ENCODE measurements around the gene NDFIP2. TPM values are rescaled to one million over a fixed set of nuclear protein-coding genes. Genes with fewer than 3 reads are reported as not detected.
A peak's percentile ranks its signal among the peaks of the same experiment; 100 is the strongest.
"Not testable (repeated sequence)": the region's sequence is repeated elsewhere in the genome, so short reads cannot be mapped to it uniquely, and the experiment has no call there.

Gene NDFIP2
- total RNA-seq, 2 donors from 2014 or later, result 107 to 152 TPM

DNA sequence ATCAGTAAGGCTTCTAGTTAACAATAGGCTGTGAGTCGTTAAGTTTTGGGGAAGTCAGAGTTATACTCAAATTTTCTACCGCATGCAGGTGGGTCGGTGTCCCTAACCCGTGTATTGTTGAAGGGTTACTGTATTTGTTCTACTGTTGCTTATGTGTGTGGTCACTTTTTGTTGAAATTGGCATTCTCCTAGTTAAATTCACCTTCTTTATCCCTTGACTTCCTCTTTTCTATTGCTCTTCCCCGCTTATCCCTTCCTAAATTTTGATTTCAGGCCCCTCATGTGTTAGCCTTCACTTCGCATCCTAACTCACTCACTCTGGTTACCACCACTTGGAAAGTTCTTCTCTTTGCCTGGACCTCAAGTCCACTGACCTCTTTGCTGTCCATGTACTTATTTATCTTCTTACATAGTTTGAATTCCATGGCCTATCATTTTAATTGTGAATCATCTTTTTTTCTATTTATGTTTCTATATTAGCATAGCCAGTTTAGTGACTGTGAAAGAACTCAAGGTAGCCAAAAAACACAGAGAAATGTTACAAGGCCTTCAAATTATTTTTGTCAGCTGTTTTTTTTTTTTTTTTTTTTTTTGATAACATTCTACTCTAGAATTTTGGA, 52.9 kb downstream of the NDFIP2 start:
- ATAC-seq, result no peak
- DNase-seq (ENCODE audit: low spot score in 2 of 2), result no peak
- peak overlapping the region in 1 of 2 donors; percentile 8 for H3K27ac Mint-ChIP-seq
- no peaks in the 10 kb centered on the region for H3K9me3 Mint-ChIP-seq
- H3K36me3 Mint-ChIP-seq, result peaks cover 20 to 38% of the 10 kb centered on the region in 2 donors

DNA sequence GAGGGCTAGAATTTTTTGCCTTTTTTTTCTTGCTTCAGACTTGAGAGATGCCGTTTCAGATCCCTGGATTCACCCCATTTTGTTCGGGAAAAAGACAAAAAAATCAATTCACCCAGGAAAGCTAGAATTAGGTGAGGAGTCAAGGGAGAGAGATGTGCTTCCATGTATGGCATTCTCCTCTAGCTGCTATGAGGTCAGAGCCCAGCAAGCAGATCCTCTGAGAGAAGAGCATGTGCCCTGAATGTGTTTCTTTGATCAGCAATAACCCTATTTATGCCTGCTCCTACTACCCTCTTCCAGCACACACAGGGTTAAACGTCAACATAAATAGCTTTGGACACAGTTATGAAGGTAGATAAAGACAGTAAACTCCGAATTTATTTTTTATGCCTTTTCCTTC, 53.6 kb downstream of the NDFIP2 start:
- ATAC-seq, result no peak
- DNase-seq (ENCODE audit: low spot score in 2 of 2), result no peak
- Mint-ChIP-seq H3K36me3 (peaks cover 20 to 38% of the 10 kb centered on the region in 2 donors), H3K27ac (peak overlapping the region in 1 of 2 donors; percentile 8), H3K9me3 (no peaks in the 10 kb centered on the region)

DNA sequence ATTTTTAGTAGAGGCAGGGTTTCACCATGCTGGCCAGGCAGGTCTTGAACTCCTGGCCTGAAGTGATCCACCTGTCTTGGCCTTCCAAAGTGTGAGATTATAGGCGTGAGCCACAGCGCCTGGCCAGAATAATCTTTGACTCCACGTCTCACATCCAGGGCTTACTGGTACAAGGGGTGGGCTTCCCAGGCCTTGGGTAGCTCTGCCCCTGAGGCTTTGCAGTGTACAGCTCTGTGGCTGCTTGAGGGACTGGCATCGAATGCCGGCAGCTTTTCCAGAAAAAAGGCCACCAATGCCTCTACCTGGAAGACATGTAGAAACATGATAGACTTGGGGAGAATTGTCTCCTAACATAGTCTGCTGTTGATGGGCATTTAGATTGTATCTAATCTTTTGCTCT, 57.8 kb downstream of the NDFIP2 start:
- Mint-ChIP-seq H3K36me3 (peaks cover 10 to 24% of the 10 kb centered on the region in 2 donors), H3K27ac (no peak overlapping the region), H3K9me3 (no peaks in the 10 kb centered on the region)
- no peak for DNase-seq (ENCODE audit: low spot score in 2 of 2)
- no peak for ATAC-seq

DNA sequence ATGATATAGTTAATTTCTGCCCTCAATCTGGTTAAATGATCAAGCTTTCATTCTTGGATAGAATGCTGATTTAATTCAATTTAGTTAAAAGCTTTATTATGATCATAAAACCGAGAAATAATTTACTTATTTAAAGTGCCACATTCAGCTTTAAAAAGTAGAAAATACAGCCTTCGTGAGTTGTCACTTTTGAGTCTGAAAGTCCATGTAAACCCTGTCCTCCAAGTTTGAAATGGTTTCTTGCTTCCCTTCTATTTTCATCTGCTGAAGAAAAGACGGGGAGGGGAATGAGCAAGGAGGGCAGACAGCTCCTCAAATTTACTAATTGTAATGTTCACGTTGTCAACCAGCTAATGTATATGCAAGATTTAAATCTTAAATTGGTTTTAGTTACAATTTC, 59.5 kb downstream of the NDFIP2 start:
- H3K9me3 Mint-ChIP-seq, result no peaks in the 10 kb centered on the region
- DNase-seq (ENCODE audit: low spot score in 2 of 2) (no peak), ATAC-seq (no peak)
- H3K36me3 Mint-ChIP-seq, result peaks cover 0 to 14% of the 10 kb centered on the region in 2 donors
- no peak overlapping the region for H3K27ac Mint-ChIP-seq

DNA sequence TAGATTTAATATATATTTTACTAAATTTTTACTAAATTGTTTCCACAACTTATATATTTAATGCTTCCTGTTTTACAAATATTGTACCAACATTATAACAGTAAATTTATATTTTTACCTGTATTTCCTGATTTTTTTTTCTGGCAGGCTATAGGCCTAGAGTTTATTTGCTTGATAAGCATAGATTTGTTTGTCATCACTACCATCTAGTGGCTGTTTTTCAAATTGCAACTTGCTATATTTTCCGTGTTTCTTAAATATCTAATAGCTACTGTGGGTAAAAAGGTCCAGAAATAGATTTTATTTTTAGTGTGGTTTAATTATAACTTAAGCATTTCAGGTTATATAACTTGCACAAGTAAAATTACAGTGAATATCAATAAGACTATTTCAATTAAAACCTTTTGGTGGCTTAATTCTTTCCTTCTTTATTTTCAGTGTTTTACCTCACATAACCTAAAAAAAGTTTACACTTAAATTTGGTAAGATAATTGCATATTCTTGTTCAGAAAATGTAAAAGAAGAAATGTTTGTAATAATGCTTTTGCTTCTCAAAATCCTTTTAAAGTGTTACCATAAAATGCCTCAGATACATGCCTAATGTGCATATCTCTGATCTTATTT, 60.6 kb downstream of the NDFIP2 start:
- Mint-ChIP-seq H3K9me3 (no peaks in the 10 kb centered on the region), H3K36me3 (peaks cover 0 to 10% of the 10 kb centered on the region in 2 donors), H3K27ac (no peak overlapping the region)
- ATAC-seq, result peak in 1 of 2 donors; percentile 55
- peak in 1 of 2 donors; percentile 27 for DNase-seq (ENCODE audit: low spot score in 2 of 2)

DNA sequence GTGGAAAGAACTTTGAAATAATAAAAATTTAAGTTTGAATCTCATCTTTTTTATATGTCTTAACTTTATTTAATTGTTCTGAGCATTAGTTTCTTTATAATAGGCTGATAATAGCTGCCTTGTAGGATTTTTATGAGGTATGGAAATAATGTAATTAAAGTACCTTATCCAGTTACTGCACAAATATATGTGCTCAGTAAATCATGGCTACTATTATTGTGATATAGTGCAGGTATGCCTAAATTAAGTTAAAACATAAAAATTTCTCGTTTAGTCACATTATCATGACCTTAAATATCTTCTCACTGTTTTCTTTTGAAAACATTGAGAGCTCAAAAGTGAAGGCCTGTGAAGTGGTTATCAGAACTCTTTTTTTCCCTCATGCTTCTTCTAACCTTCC, 62.9 kb downstream of the NDFIP2 start:
- DNase-seq (ENCODE audit: low spot score in 2 of 2), result no peak
- Mint-ChIP-seq H3K9me3 (no peaks in the 10 kb centered on the region), H3K27ac (no peak overlapping the region), H3K36me3 (peaks cover 0 to 6% of the 10 kb centered on the region in 2 donors)
- ATAC-seq, result no peak

DNA sequence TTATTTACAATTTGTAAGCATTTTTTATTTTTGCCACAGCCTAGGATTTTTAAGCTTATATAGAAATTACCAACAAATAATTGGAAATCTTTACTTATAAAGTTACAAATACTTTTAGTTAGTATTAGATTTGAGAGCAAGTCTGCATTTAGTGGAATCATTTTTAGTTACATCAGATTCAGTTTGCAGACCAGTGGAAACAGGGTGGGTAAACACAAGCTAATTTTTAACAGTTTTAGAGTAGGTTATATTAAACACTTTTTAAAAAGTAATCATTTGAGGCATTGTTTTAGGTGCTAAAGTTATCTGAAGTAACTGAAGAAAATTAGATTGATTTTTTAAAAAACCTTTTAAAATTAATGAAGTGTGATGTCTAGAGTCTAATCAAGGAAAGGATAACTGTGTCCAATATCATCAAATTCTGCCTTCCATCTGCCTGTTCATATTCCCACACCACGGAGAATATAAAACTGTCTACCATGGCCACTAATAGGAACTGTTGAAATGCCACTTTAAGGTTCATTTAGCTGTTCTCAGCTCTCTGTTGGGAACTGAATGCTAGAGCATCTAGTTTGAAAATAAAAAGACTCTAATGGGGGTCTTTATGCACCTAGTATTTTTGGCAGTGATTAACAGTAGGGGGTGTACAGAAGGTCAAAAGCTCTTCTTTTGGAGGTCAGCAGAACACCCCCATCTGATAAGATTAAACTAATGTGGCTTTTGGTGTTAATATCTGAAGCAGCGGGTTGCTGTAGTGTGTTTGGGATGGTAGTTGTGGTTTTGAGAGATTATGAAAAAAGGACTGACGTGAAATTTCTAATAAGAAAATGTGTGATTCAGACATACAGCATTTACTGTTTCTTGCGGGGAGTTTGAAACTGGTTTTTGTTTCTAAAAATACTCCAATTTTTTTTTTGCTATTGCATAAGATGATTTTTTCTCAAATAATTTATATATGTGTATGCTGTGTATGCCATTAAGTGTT, 66.5 kb downstream of the NDFIP2 start:
- no peak for ATAC-seq
- no peak overlapping the region for H3K27ac Mint-ChIP-seq
- H3K9me3 Mint-ChIP-seq, result no peaks in the 10 kb centered on the region
- DNase-seq (ENCODE audit: low spot score in 2 of 2), result no peak
- peaks cover 0 to 6% of the 10 kb centered on the region in 2 donors for H3K36me3 Mint-ChIP-seq

DNA sequence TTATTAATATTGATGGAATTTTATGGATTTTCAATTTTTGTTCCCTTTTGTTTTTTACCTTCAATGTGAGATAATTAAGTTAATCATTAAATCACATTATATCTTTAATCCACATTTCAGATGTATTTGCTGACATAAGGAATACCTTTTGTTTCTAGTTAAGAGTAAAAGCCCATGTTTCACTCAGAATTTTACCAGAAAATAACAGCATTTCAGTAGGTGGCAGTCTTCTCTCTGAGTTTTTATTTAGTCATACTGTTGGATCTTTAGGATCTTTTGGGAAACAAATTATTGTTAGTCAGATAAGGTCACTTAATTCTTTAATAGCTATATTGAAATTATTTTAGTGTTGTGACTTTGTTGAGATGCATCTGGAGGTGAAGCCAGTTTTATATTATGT, 67.9 kb downstream of the NDFIP2 start:
- DNase-seq (ENCODE audit: low spot score in 2 of 2) (no peak), ATAC-seq (no peak)
- no peaks in the 10 kb centered on the region for H3K9me3 Mint-ChIP-seq
- no peak overlapping the region for H3K27ac Mint-ChIP-seq
- peaks cover 0 to 6% of the 10 kb centered on the region in 2 donors for H3K36me3 Mint-ChIP-seq

DNA sequence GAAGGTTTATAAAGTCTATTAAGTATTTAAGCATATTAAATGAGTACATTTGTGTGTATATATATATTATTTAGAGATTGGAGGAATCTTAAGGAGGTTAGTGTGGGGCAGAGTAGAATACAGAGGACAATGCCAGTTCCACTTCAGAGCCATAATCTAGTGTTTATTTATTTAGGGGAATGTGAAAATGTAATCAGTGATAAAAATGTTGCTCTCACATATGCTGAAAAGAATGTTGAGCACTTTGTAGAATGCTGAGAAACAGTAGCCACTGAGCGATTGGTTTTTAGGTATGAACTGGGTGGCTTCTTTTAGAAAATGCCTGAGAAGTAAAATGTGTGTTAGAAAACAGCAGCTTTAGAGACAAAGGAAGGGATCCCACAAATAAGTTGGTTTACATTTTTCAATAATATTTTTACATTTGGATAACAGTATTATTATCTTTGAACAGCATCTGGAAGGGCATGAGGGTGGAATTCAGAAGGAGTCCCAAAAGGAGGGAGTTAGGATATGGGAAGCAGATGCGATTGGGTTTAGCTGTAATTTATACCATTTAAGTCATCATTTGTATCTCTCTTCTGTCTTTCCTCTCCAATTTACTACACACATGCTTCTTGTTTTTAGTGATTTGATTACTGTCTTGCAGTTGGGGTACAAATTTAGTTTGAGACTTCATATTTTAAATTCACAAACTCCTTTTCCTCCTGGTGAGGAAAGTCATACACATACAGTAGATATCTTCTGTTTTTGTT, 68.6 kb downstream of the NDFIP2 start:
- ATAC-seq, result no peak
- H3K27ac Mint-ChIP-seq, result peak overlapping the region in 1 of 2 donors; percentile 70
- H3K9me3 Mint-ChIP-seq, result no peaks in the 10 kb centered on the region
- DNase-seq (ENCODE audit: low spot score in 2 of 2), result no peak
- H3K36me3 Mint-ChIP-seq, result peaks cover 3 to 8% of the 10 kb centered on the region in 2 donors

DNA sequence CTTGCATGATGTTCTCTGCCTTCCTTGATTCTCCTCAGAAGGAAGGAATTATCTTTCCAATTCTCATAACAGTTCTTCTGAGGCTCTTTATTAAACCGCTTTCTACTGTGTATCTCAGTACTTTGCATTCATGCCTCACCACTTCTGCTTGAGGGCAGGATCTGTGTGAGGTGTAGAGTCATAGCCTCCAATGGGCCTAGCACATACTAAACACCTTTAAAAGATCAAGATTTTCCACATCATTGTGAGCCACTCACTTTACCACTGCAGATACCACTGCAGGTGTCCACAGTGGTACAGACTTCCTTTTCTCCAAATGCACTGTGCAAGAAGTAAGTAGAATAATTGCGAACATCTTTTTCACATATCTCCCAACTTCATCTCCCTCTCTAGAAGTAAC, 76.7 kb downstream of the NDFIP2 start:
- Mint-ChIP-seq H3K36me3 (peaks cover 28 to 43% of the 10 kb centered on the region in 2 donors), H3K9me3 (peaks cover 20 to 22% of the 10 kb centered on the region in 2 donors), H3K27ac (peak overlapping the region in 1 of 2 donors; percentile 75)
- ATAC-seq (peak in 1 of 2 donors; percentile 45), DNase-seq (ENCODE audit: low spot score in 2 of 2) (no peak)

DNA sequence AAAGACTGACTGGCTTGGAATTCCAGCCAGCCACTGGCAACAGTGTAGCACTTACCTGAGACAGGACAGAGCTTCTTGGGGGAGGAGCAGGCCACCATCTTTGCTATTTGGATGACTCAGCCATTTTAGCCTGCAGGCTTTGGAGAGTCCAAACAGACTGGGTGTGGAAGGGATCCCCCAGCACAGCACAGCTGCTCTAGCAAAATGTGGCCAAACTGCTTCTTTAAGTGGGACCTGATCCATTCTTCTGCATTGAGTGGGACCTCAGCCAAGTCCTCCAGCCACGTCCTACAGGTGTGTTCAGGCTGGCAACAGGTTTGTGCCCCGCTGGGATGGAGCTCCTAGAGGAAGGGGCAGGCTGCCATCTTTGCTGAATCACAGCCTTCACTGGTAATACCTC, 80.0 kb downstream of the NDFIP2 start:
- DNase-seq (ENCODE audit: low spot score in 2 of 2) (no peak), ATAC-seq (peak in 1 of 2 donors; percentile 26)
- Mint-ChIP-seq H3K9me3 (peaks cover 36 to 41% of the 10 kb centered on the region in 2 donors), H3K36me3 (peaks cover 23 to 54% of the 10 kb centered on the region in 2 donors), H3K27ac (no peak overlapping the region)

DNA sequence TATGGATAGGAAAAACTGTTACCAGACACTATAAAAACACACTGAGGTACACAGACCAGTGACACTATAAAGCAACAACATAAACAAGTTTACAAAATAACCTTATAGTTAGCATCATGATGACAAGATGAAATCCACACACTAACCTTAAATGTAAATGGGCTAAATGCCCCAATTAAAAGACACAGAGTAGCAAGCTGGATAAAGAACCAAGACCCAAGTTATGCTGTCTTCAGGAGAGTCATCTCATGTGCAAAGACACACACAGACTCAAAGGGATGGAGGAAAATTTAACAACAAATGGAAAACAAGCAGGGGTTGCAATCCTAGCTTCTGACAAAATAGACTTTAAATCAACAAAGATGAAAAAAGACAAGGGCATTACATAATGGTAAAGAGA, 81.6 kb downstream of the NDFIP2 start:
- Mint-ChIP-seq H3K27ac (no peak overlapping the region), H3K36me3 (peaks cover 18 to 53% of the 10 kb centered on the region in 2 donors), H3K9me3 (peaks cover 36 to 41% of the 10 kb centered on the region in 2 donors)
- no peak for ATAC-seq
- DNase-seq (ENCODE audit: low spot score in 2 of 2), result no peak

DNA sequence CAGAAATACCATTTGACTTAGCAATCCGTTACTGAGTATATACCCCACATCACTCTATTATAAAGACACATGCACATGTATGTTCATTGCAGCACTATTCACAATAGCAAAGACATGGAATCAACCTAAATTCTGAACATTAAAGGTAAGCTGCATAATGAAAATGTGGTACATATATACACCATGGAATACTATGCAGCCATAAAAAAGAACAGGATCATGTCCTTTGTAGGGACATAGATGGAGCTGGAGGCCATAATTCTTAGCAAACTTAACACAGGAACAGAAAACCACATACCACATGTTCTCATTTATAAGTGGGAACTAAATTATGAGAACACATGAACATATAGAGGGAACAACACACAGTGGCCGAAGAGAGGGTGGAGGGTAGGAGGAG, 85.2 kb downstream of the NDFIP2 start:
- no peak overlapping the region for H3K27ac Mint-ChIP-seq
- H3K36me3 Mint-ChIP-seq, result peaks cover 0 to 25% of the 10 kb centered on the region in 2 donors
- peaks cover 24 to 28% of the 10 kb centered on the region in 2 donors for H3K9me3 Mint-ChIP-seq
- ATAC-seq (no peak), DNase-seq (ENCODE audit: low spot score in 2 of 2) (no peak)

DNA sequence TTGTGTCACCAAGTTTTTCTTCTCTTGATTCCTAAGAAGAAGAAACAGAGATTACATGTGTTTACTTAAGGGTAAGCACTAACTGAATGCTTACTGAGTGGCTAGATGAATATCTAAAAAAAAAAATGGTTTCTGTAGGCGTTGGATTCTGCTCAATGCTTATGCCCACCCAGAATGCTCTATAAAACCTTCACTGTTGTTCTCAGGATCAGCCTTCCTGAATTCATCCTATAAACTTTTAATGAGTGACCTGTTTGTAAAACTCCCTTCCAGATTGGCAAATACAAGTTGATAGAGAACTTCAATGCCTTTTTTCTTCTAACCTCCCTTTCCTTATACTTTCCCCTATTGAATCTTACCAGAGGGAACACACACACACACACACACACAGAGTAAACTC, 90.2 kb downstream of the NDFIP2 start:
- ATAC-seq (no peak), DNase-seq (ENCODE audit: low spot score in 2 of 2) (no peak)
- Mint-ChIP-seq H3K36me3 (no peaks in the 10 kb centered on the region), H3K27ac (no peak overlapping the region), H3K9me3 (no peaks in the 10 kb centered on the region)

DNA sequence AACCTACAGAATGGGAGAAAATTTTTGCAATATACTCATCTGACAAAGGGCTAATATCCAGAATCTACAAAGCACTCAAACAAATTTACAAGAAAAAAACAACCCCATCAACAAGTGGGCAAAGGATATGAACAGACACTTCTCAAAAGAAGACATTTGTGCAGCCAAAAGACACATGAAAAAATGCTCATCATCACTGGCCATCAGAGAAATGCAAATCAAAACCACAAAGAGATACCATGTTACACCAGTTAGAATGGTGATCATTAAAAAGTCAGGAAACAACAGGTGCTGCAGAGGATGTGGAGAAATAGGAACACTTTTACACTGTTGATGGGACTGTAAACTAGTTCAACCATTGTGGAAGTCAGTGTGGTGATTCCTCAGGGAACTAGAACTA, 92.9 kb downstream of the NDFIP2 start:
- H3K36me3 Mint-ChIP-seq, ATAC-seq: not testable (repeated sequence)

DNA sequence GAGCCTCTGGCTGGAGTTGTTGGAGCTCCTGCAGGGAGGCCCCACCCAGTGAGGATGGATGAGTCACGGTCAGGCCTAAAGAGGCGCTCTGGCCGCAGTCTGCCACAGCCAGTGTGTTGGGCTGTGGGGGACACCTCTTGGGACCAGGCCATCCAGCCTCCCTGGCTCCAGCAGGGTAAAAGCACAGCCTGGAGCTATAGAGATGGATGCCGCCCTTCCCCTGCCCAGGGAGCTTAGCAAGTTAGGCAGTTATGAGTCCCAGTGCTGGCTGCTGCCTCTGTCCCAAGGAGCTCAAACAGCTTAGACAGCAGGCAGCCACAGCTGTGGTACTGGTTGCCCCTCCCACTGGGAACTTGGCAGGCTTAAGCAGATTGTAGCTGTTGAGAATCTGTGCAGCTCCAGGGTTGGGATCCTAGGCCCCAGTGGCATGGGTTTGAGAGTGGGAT, 100.9 kb downstream of the NDFIP2 start:
- Mint-ChIP-seq H3K9me3 (peaks cover 0 to 11% of the 10 kb centered on the region in 2 donors), H3K27ac (no peak overlapping the region), H3K36me3 (no peaks in the 10 kb centered on the region)
- no peak for ATAC-seq
- no peak for DNase-seq (ENCODE audit: low spot score in 2 of 2)

More for the DNA sequence above, 92.9 kb downstream of the NDFIP2 start:
- not testable (repeated sequence) for H3K27ac Mint-ChIP-seq; DNase-seq (ENCODE audit: low spot score in 2 of 2); H3K9me3 Mint-ChIP-seq

Data from activated naive CD4-positive, alpha-beta T cell treated with anti-CD3 and anti-CD28 coated beads, Interleukin-2, amount 50 U/mL, for 72 hours (primary cell).